ENCODE results near the gene ANG. TPM values are rescaled to one million over a fixed set of nuclear protein-coding genes. Genes with fewer than 3 reads are reported as not detected.

ANG gene
- total and polyA plus RNA-seq, 12 donors = 0.78 to 12.0 (median 3.6) TPM

DNA sequence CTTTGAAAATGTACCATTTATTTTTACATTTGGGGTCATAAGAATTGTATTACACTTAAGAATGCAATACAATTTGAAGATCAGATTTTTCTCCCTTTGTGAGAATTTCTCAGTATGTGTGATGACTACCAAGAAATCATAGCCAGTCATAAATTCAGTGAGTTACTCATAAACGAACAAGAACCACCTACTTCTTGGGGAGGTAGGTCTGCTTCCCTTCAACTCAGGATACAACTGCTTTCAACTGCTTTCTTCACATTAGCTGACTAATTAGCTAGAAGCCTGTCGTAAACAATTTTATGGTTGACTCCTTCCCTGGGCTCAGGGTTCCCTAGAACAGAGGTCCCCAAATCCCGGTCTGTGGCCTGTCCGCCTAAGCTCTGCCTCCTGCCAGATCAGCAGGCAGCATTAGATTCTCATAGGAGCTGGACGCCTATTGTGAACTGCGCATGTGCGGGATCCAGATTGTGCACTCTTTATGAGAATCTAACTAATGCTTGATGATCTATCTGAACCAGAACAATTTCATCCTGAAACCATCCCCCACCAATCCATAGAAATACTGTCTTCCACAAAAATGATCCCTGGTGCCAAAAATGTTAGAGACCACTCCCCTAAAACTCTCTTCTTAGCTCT is 3.7 kb downstream of the ANG start:
- Histone ChIP-seq H3K9me3 (replicated peaks in 1 of 3) (no peaks in the 10 kb centered on the region), H3K4me3 (no peak overlapping the region), H3K4me1 (replicated peaks in 1 of 2) (peaks cover 0 to 6% of the 10 kb centered on the region in 2 donors), H3K27ac (no peak overlapping the region), H3K27me3 (no peaks in the 10 kb centered on the region), H3K36me3 (replicated peaks in 1 of 2) (no peaks in the 10 kb centered on the region)
- TF ChIP-seq, protein P1, sequence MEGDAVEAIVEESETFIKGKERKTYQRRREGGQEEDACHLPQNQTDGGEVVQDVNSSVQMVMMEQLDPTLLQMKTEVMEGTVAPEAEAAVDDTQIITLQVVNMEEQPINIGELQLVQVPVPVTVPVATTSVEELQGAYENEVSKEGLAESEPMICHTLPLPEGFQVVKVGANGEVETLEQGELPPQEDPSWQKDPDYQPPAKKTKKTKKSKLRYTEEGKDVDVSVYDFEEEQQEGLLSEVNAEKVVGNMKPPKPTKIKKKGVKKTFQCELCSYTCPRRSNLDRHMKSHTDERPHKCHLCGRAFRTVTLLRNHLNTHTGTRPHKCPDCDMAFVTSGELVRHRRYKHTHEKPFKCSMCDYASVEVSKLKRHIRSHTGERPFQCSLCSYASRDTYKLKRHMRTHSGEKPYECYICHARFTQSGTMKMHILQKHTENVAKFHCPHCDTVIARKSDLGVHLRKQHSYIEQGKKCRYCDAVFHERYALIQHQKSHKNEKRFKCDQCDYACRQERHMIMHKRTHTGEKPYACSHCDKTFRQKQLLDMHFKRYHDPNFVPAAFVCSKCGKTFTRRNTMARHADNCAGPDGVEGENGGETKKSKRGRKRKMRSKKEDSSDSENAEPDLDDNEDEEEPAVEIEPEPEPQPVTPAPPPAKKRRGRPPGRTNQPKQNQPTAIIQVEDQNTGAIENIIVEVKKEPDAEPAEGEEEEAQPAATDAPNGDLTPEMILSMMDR (IDR thresholded peaks at IDR 0.05) = no peak
- TF ChIP-seq POLR2A (IDR thresholded peaks at IDR 0.05) = no peak
- WGBS, 4 donors = 74 to 81% (median 76%) methylated on average over 7 of the region's 7 CpGs
- no peak for DNase-seq
- intact Hi-C loops (cut with DNase I) = loop anchor here (5.0 to 10.0 kb wide), 3 partner anchors 157 to 273 kb away; no protein-coding TSS in a partner anchor

DNA sequence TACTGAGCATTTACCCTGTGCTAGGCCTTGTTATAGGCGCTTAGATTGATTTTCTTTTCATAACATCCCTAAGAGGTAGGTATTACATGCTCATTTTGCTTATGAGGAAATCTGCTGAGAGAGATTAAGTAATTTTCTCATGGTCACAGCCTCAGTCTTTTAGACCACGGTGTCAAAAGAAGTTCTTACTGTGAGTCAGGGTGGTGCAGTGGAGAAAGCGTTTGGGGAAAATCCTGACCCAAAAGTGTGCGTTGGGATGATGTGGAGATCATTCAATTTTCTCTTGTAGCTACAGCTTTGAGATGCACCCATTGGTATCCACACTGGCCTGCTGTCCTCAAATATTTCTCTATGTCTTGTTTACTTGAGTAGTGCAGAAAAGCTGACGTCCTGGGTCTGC is 8.2 kb downstream of the ANG start:
- no peak overlapping the region for H3K27ac ChIP-seq
- intact Hi-C loops (cut with DNase I) = loop anchor here (5.0 to 10.0 kb wide), 3 partner anchors 161 to 268 kb away; no protein-coding TSS in a partner anchor
- H3K36me3 ChIP-seq (replicated peaks in 1 of 2) = no peaks in the 10 kb centered on the region
- DNase-seq = no peak
- H3K9me3 ChIP-seq (replicated peaks in 1 of 3) = no peaks in the 10 kb centered on the region
- no peaks in the 10 kb centered on the region for H3K27me3 ChIP-seq
- no peaks in the 10 kb centered on the region for H3K4me1 ChIP-seq (replicated peaks in 1 of 2)
- H3K4me3 ChIP-seq = no peak overlapping the region
- 76 to 91% (median 83%) methylated on average over 5 of the region's 5 CpGs for WGBS, 4 donors
- TF ChIP-seq POLR2A (IDR thresholded peaks at IDR 0.05) = no peak
- TF ChIP-seq, protein P1 (IDR thresholded peaks at IDR 0.05) = no peak

DNA sequence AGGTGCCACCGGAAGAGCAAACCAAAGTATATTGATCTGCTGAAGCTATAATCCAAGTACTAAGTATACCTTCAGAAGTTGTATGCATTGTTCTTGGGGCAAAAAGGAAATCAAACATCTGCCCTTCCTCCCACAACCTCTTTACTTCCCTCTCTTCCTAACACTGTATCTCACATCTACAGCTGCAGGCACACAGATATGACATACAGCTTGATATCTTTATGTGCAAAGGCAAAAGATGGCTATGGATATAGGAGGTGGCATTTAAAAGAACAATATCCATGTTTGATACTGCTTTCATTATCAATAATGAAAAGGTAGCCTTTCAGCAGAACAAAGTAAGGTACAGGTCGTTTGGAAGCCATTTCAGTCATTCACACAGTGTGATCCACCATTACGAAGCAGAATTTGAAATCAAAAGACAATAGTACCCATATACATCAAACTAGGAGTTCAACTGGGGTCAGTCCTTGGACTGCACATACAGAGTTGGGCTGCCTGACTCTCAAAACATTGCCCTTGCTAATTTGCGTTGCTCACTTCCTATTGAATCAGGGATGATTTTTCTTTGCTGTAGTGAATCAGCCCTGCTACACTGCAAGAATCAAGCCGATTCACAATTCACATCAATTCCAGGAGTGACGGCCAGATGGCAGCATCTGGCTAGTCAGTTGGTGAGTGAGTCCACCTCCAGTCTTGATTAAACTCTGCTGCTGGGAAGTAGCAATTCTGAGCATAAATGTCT is 8.9 kb downstream of the ANG start:
- Histone ChIP-seq H3K9me3 (replicated peaks in 1 of 3) (no peaks in the 10 kb centered on the region), H3K27me3 (no peaks in the 10 kb centered on the region), H3K4me1 (replicated peaks in 1 of 2) (no peaks in the 10 kb centered on the region), H3K27ac (no peak overlapping the region), H3K4me3 (no peak overlapping the region), H3K36me3 (replicated peaks in 1 of 2) (no peaks in the 10 kb centered on the region)
- 29 to 35% (median 33%) methylated on average over 6 of the region's 6 CpGs for WGBS, 4 donors
- no peak for TF ChIP-seq POLR2A (IDR thresholded peaks at IDR 0.05)
- TF ChIP-seq, protein P1 (IDR thresholded peaks at IDR 0.05) = peak; percentile 51 to 92 (median 81)
- DNase-seq = peak; percentile 58 to 87 (median 73)
- intact Hi-C loops (cut with DNase I) = loop anchor here (2.0 to 10.0 kb wide), 4 partner anchors 159 to 267 kb away; no protein-coding TSS in a partner anchor

DNA sequence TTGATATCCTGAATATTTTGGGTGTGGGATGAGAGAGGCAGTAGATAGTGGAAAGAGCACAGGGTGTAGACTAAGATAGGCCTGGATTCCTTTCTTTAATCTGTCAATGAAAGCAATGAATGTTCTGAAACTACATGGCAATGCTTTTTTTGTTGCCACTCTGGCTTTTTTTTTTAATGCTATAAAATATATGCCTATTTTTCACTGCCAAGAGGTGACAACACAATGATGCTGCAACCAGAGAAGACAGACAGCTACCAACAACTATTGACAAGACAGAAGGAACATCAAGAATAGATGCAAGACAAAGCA is 9.4 kb downstream of the ANG start:
- H3K9me3 ChIP-seq (replicated peaks in 1 of 3) = no peaks in the 10 kb centered on the region
- H3K4me1 ChIP-seq (replicated peaks in 1 of 2) = no peaks in the 10 kb centered on the region
- H3K27me3 ChIP-seq = no peaks in the 10 kb centered on the region
- DNase-seq = no peak
- no peak for TF ChIP-seq POLR2A (IDR thresholded peaks at IDR 0.05)
- TF ChIP-seq, protein P1 (IDR thresholded peaks at IDR 0.05) = peak in 2 of 6 experiments; percentile 3 to 5
- H3K4me3 ChIP-seq = no peak overlapping the region
- H3K27ac ChIP-seq = no peak overlapping the region
- intact Hi-C loops (cut with DNase I) = loop anchor here (2.0 to 10.0 kb wide), 4 partner anchors 159 to 267 kb away; no protein-coding TSS in a partner anchor
- no peaks in the 10 kb centered on the region for H3K36me3 ChIP-seq (replicated peaks in 1 of 2)

All from adrenal gland (tissue), 12 donors.